COLO829 (cell line): Measurements from ENCODE around the gene TEX2.
A peak's percentile ranks its signal among the peaks of the same experiment; 100 is the strongest.

Experiments
- DNase-seq: peaks from one replicate; pipeline ENCODE4 v3.0.0; 2012; ENCODE audit warnings: low spot score

The TEX2 gene

GRCh38 chr17:64263000-64263766 lies at the start of gene TEX2:
Gene TEX2, minus strand, starts transcription at chr17:64263260. Its CDS starts 49,043 bp downstream, at chr17:64214217.
- peak; percentile 87 for DNase-seq

- DNase-seq: no peak
Measured at GRCh38 chr17:64309710-64310109, 46.6 kb upstream of the TEX2 start.

- no peak for DNase-seq
Measured at GRCh38 chr17:64309021-64309420, 46.0 kb upstream of the TEX2 start.

- peak; percentile 72 for DNase-seq
Measured at GRCh38 chr17:64306850-64307463, 43.9 kb upstream of the TEX2 start.

GRCh38 chr17:64304551-64304950 lies 41.5 kb upstream of the TEX2 start:
- no peak for DNase-seq

- no peak for DNase-seq
Measured at GRCh38 chr17:64300699-64300965, 37.6 kb upstream of the TEX2 start.

- DNase-seq: no peak
Measured at GRCh38 chr17:64297467-64298088, 34.5 kb upstream of the TEX2 start.

- DNase-seq: no peak
Measured at GRCh38 chr17:64296246-64296645, 33.2 kb upstream of the TEX2 start.

GRCh38 chr17:64295146-64295545 lies 32.1 kb upstream of the TEX2 start:
- no peak for DNase-seq

- no peak for DNase-seq
Measured at GRCh38 chr17:64291268-64291851, 28.3 kb upstream of the TEX2 start.

GRCh38 chr17:64289741-64290141 lies 26.7 kb upstream of the TEX2 start:
- DNase-seq: no peak

- DNase-seq: no peak
Measured at GRCh38 chr17:64282753-64283080, 19.7 kb upstream of the TEX2 start.

- DNase-seq: peak; percentile 57
Measured at GRCh38 chr17:64281962-64282752, 19.1 kb upstream of the TEX2 start.

- DNase-seq: no peak
Measured at GRCh38 chr17:64278614-64279013, 15.6 kb upstream of the TEX2 start.

GRCh38 chr17:64277831-64278562 lies 14.9 kb upstream of the TEX2 start:
- DNase-seq: no peak

GRCh38 chr17:64276961-64277505 lies 14.0 kb upstream of the TEX2 start:
- no peak for DNase-seq

GRCh38 chr17:64275016-64275415 lies 12.0 kb upstream of the TEX2 start:
- DNase-seq: no peak

- no peak for DNase-seq
Measured at GRCh38 chr17:64273006-64273405, 9.9 kb upstream of the TEX2 start.

- no peak for DNase-seq
Measured at GRCh38 chr17:64270885-64271284, 7.8 kb upstream of the TEX2 start.

- DNase-seq: no peak
Measured at GRCh38 chr17:64269687-64270649, 6.9 kb upstream of the TEX2 start.
